Left ventricle myocardium inferior (tissue), 1 donor: ENCODE results near the gene MPPE1. TPM values are rescaled to one million over a fixed set of nuclear protein-coding genes. Genes with fewer than 3 reads are reported as not detected.
A peak's percentile ranks its signal among the peaks of the same experiment; 100 is the strongest.
"Not testable (repeated sequence)": the region's sequence is repeated elsewhere in the genome, so short reads cannot be mapped to it uniquely, and the experiment has no call there.

Experiments
- DNase-seq: peaks from one replicate; pipeline ENCODE4 v3.0.0-alpha.2; 2020
- H3K27ac ChIP-seq: fragments of 200-600 bp; replicated peaks from 2 replicates; pipeline ENCODE4 v1.8.0; 2021
- H3K27me3 ChIP-seq: fragments of 200-600 bp; 2 replicates; pipeline ENCODE4 v1.8.0; 2021; ENCODE audit warnings: low read depth
- H3K36me3 ChIP-seq: fragments of 200-600 bp; 2 replicates; pipeline ENCODE4 v1.8.0; 2021
- H3K4me1 ChIP-seq: fragments of 200-600 bp; 2 replicates; pipeline ENCODE4 v1.8.0; 2021
- H3K4me3 ChIP-seq: fragments of 200-600 bp; 2 replicates; pipeline ENCODE4 v1.8.0; 2021; ENCODE audit warnings: mild to moderate bottlenecking, moderate library complexity
- H3K9me3 ChIP-seq: fragments of 200-600 bp; replicated peaks from 2 replicates; pipeline ENCODE4 v1.8.0; 2021
- CTCF ChIP-seq: fragments of 200-600 bp; IDR thresholded peaks from 2 replicates; pipeline ENCODE4 v1.8.0; 2021; ENCODE audit warnings: antibody characterized with exemption, mild to moderate bottlenecking, borderline replicate concordance
- intact Hi-C: fragments of 100-400 bp; cut with micrococcal nuclease; formaldehyde crosslinking; loops from one replicate; pipeline ENCODE4 v1.11.0; 2022
- total RNA-seq: library from RNA; stranded (reverse); fragmentation: NEBNext Ultra II Directional; extraction: Animal tissue kit (Norgen Biotek cat#: 25700); gene quantifications from one replicate; pipeline ENCODE4 v1.2.1, GENCODE V29; 2021
- donor health status: DM: no; HTN: yes; CAD: no; lungs with severe emphysema.

MPPE1 gene
- total RNA-seq, 1 donor from 2014 or later, result 35.2 TPM

- Histone ChIP-seq H3K4me1 (peaks cover 23% of the 10 kb centered on the region), H3K9me3 (no peaks in the 10 kb centered on the region), H3K4me3 (peak overlapping the region; percentile 73), H3K27ac (peak overlapping the region; percentile 98), H3K27me3 (no peaks in the 10 kb centered on the region), H3K36me3 (no peaks in the 10 kb centered on the region)
- no peak for TF ChIP-seq CTCF
- DNase-seq, result no peak
- intact Hi-C loops, result no loop called here
Measured at GRCh38 chr18:11946756-11947155, 38.6 kb upstream of the MPPE1 start.

GRCh38 chr18:11945834-11946659 is 37.9 kb upstream of the MPPE1 start:
- Histone ChIP-seq H3K4me3 (peak overlapping the region; percentile 73), H3K4me1 (peaks cover 23% of the 10 kb centered on the region), H3K27ac (peak overlapping the region; percentile 98)
- intact Hi-C loops, H3K36me3 ChIP-seq, H3K9me3 ChIP-seq, H3K27me3 ChIP-seq, DNase-seq: not testable (repeated sequence)

- Histone ChIP-seq H3K27me3 (no peaks in the 10 kb centered on the region), H3K36me3 (no peaks in the 10 kb centered on the region), H3K4me3 (no peak overlapping the region), H3K9me3 (no peaks in the 10 kb centered on the region), H3K27ac (no peak overlapping the region), H3K4me1 (peaks cover 23% of the 10 kb centered on the region)
- DNase-seq, result no peak
- no peak for TF ChIP-seq CTCF
- intact Hi-C loops, result no loop called here
Measured at GRCh38 chr18:11944786-11945185, 36.7 kb upstream of the MPPE1 start.

- Histone ChIP-seq H3K4me1 (peaks cover 23% of the 10 kb centered on the region), H3K27ac (no peak overlapping the region), H3K27me3 (no peaks in the 10 kb centered on the region), H3K36me3 (no peaks in the 10 kb centered on the region), H3K9me3 (no peaks in the 10 kb centered on the region), H3K4me3 (no peak overlapping the region)
- intact Hi-C loops, result no loop called here
- DNase-seq, result no peak
- TF ChIP-seq CTCF, result no peak
Measured at GRCh38 chr18:11944252-11944651, 36.1 kb upstream of the MPPE1 start.

GRCh38 chr18:11943551-11943950 is 35.4 kb upstream of the MPPE1 start:
- Histone ChIP-seq H3K4me3 (no peak overlapping the region), H3K4me1 (peaks cover 23% of the 10 kb centered on the region), H3K36me3 (no peaks in the 10 kb centered on the region), H3K27ac (no peak overlapping the region), H3K9me3 (no peaks in the 10 kb centered on the region), H3K27me3 (no peaks in the 10 kb centered on the region)
- intact Hi-C loops, result no loop called here
- no peak for TF ChIP-seq CTCF
- no peak for DNase-seq

GRCh38 chr18:11940956-11941355 is 32.8 kb upstream of the MPPE1 start:
- Histone ChIP-seq H3K27ac (no peak overlapping the region), H3K4me3 (no peak overlapping the region), H3K36me3 (no peaks in the 10 kb centered on the region), H3K27me3 (no peaks in the 10 kb centered on the region), H3K4me1 (peaks cover 2% of the 10 kb centered on the region), H3K9me3 (no peaks in the 10 kb centered on the region)
- DNase-seq, result no peak
- TF ChIP-seq CTCF, result no peak
- intact Hi-C loops, result no loop called here
